ENCODE data around the gene DPYD. TPM values are rescaled to one million over a fixed set of nuclear protein-coding genes. Genes with fewer than 3 reads are reported as not detected.

DPYD gene
- polyA plus RNA-seq, 1 of the 3 experiments (the other 2 are of a cell fraction), result 23.0 TPM

DNA sequence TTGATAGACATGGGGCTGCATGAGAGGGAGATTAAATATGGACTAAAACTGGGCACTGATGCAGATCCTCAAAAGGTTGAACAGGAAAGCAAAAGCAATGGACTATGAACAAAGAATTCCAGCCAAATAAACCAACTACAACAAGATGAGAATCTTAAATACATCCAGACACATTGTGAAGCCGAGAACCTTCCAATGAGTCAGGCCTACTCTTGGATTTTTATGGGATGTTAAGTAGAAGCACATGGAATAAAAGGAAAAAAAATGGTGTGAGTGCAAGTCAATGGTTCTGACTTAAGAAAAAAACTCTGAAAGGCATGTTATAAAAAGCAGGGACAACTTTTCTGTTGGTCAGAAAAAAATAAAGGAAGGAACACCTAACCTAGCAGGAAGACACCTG lies 227.2 kb downstream of the DPYD start (continued):
- TF ChIP-seq, protein P1, sequence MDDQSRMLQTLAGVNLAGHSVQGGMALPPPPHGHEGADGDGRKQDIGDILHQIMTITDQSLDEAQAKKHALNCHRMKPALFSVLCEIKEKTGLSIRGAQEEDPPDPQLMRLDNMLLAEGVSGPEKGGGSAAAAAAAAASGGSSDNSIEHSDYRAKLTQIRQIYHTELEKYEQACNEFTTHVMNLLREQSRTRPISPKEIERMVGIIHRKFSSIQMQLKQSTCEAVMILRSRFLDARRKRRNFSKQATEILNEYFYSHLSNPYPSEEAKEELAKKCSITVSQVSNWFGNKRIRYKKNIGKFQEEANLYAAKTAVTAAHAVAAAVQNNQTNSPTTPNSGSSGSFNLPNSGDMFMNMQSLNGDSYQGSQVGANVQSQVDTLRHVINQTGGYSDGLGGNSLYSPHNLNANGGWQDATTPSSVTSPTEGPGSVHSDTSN (IDR thresholded peaks at IDR 0.05), result no peak
- TF ChIP-seq TCF12 (IDR thresholded peaks at IDR 0.05) (no peak), FOSL2 (IDR thresholded peaks at IDR 0.05; ENCODE audit: borderline replicate concordance, low read depth) (no peak)

- H3K9me2 ChIP-seq, result peaks cover 4% of the 10 kb centered on the region; the same call in 1 of the 2 replicates
- peaks cover 15% of the 10 kb centered on the region for H3F3A ChIP-seq (replicated peaks; ENCODE audit: insufficient read depth)
- no peak overlapping the region for H3K4me2 ChIP-seq
- ChIA-PET CTCF (interaction anchor here (1.3 to 1.4 kb wide), 2 partner anchors 9 to 13 kb away, joined by 3 read pairs; no protein-coding TSS in a partner anchor), POLR2A (no interaction called here)
- H3K79me2 ChIP-seq (ENCODE audit: insufficient read depth), result peaks cover 10% of the 10 kb centered on the region
- peaks cover 0 to 2% of the 10 kb centered on the region in 2 experiments; a peak in 1 of 4 replicates for H3K4me1 ChIP-seq (ENCODE audit: control insufficient read depth in 1 of 2, insufficient read depth in 2 of 2, low read depth in 1 of 2, low read length in 1 of 2)
- no peak overlapping the region for H3K4me3 ChIP-seq (ENCODE audit: low read depth in 2 of 2, low read length in 1 of 2)
- no peaks in the 10 kb centered on the region for H4K20me1 ChIP-seq (ENCODE audit: insufficient read depth)
- peak; percentile 42 for DNase-seq
- no peaks in the 10 kb centered on the region for H3K9me3 ChIP-seq
- no peak overlapping the region for H3K9ac ChIP-seq
- H3K27me3 ChIP-seq (ENCODE audit: insufficient read depth), result no peaks in the 10 kb centered on the region
- peaks cover 2 to 66% of the 10 kb centered on the region in 2 experiments for H3K36me3 ChIP-seq (replicated peaks in 1 of 2; ENCODE audit: control insufficient read depth in 1 of 2, insufficient read depth in 2 of 2, low read length in 1 of 2)
- peak overlapping the region in 1 of 2 experiments; percentile 77; a peak in 2 of 4 replicates for H3K27ac ChIP-seq (ENCODE audit: low read depth in 2 of 2, low read length in 1 of 2)
- H2AFZ ChIP-seq (ENCODE audit: low read depth), result no peak overlapping the region
- TF ChIP-seq SMC3 (IDR thresholded peaks at IDR 0.05; ENCODE audit: low read depth, low read length) (no peak), POLR2AphosphoS5 (IDR thresholded peaks at IDR 0.05; ENCODE audit: low read depth, low read length) (no peak), GABPA (IDR thresholded peaks at IDR 0.05; ENCODE audit: low read depth) (no peak), MXI1 (IDR thresholded peaks at IDR 0.05; ENCODE audit: low read depth, low read length) (no peak), RFX5 (IDR thresholded peaks at IDR 0.05; ENCODE audit: low read length) (no peak), EP300 (IDR thresholded peaks at IDR 0.05; ENCODE audit: borderline replicate concordance in 1 of 2, low read depth in 1 of 2, low read length in 1 of 2) (peak in 1 of 2 experiments; percentile 86; a peak in 2 of 4 replicates), RCOR1 (IDR thresholded peaks at IDR 0.05; ENCODE audit: low read length) (peak; percentile 83; the same call in 1 of the 2 replicates), RAD21 (IDR thresholded peaks at IDR 0.05; ENCODE audit: low read length) (0 out of 2 replicates have a peak, but pooled peaks have one; percentile 10), TCF12 (IDR thresholded peaks at IDR 0.05) (no peak), ELF1 (IDR thresholded peaks at IDR 0.05) (no peak), TEAD4 (IDR thresholded peaks at IDR 0.05; ENCODE audit: borderline replicate concordance, insufficient read depth) (no peak), NRF1 (IDR thresholded peaks at IDR 0.05; ENCODE audit: low read depth, low read length) (no peak), RXRA (IDR thresholded peaks at IDR 0.05; ENCODE audit: borderline replicate concordance, low read depth) (no peak), NFIC (IDR thresholded peaks at IDR 0.05; ENCODE audit: borderline replicate concordance) (no peak), TAF1 (IDR thresholded peaks at IDR 0.05; ENCODE audit: borderline replicate concordance, low read depth, low read length) (no peak), JUND (IDR thresholded peaks at IDR 0.05) (no peak), YY1 (IDR thresholded peaks at IDR 0.05; ENCODE audit: low read depth) (no peak), EZH2phosphoT487 (IDR thresholded peaks at IDR 0.05; ENCODE audit: borderline replicate concordance, low read depth) (no peak), MEF2A (IDR thresholded peaks at IDR 0.05; ENCODE audit: borderline replicate concordance, low read depth) (no peak), SIN3A (IDR thresholded peaks at IDR 0.05; ENCODE audit: borderline replicate concordance, low read depth, low read length) (no peak), FOXM1 (IDR thresholded peaks at IDR 0.05; ENCODE audit: low read depth) (no peak), GATA2 (CRISPR knock-in tag; IDR thresholded peaks at IDR 0.05) (peak; percentile 85)
- TF ChIP-seq, protein P1 (IDR thresholded peaks at IDR 0.05), result no peak
- TF ChIP-seq, protein P2, sequence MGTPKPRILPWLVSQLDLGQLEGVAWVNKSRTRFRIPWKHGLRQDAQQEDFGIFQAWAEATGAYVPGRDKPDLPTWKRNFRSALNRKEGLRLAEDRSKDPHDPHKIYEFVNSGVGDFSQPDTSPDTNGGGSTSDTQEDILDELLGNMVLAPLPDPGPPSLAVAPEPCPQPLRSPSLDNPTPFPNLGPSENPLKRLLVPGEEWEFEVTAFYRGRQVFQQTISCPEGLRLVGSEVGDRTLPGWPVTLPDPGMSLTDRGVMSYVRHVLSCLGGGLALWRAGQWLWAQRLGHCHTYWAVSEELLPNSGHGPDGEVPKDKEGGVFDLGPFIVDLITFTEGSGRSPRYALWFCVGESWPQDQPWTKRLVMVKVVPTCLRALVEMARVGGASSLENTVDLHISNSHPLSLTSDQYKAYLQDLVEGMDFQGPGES (IDR thresholded peaks at IDR 0.05; ENCODE audit: low read depth, low read length), result no peak
- TF ChIP-seq, protein P3, sequence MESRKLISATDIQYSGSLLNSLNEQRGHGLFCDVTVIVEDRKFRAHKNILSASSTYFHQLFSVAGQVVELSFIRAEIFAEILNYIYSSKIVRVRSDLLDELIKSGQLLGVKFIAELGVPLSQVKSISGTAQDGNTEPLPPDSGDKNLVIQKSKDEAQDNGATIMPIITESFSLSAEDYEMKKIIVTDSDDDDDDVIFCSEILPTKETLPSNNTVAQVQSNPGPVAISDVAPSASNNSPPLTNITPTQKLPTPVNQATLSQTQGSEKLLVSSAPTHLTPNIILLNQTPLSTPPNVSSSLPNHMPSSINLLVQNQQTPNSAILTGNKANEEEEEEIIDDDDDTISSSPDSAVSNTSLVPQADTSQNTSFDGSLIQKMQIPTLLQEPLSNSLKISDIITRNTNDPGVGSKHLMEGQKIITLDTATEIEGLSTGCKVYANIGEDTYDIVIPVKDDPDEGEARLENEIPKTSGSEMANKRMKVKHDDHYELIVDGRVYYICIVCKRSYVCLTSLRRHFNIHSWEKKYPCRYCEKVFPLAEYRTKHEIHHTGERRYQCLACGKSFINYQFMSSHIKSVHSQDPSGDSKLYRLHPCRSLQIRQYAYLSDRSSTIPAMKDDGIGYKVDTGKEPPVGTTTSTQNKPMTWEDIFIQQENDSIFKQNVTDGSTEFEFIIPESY (IDR thresholded peaks at IDR 0.05; ENCODE audit: borderline replicate concordance, low read depth), result no peak
- TF ChIP-seq, protein P4, sequence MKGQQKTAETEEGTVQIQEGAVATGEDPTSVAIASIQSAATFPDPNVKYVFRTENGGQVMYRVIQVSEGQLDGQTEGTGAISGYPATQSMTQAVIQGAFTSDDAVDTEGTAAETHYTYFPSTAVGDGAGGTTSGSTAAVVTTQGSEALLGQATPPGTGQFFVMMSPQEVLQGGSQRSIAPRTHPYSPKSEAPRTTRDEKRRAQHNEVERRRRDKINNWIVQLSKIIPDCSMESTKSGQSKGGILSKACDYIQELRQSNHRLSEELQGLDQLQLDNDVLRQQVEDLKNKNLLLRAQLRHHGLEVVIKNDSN (IDR thresholded peaks at IDR 0.05; ENCODE audit: borderline replicate concordance, low read depth), result no peak
Measured at GRCh38 chr1:97691325-97691724, 229.5 kb downstream of the DPYD start.
